Colonic mucosa (tissue), 4 donors: ENCODE data around the gene SERPINB10. TPM values are rescaled to one million over a fixed set of nuclear protein-coding genes. Genes with fewer than 3 reads are reported as not detected.

Experiments used
- DNase-seq: peaks from one replicate; pipeline ENCODE4 v3.0.0-alpha.2; 2020
- H3K27ac ChIP-seq: fragments of 200-600 bp; one replicate; pipeline ENCODE4 v1.8.0; 2021
- H3K27me3 ChIP-seq: fragments of 200-600 bp; one replicate; pipeline ENCODE4 v1.8.0; 2021
- H3K36me3 ChIP-seq: fragments of 200-600 bp; one replicate; pipeline ENCODE4 v1.8.0; 2021
- H3K4me1 ChIP-seq: fragments of 200-600 bp; one replicate; pipeline ENCODE4 v1.8.0; 2021; ENCODE audit warnings: mild to moderate bottlenecking
- H3K4me3 ChIP-seq: fragments of 200-600 bp; one replicate; pipeline ENCODE4 v1.8.0; 2021
- H3K9ac ChIP-seq, 2 donors: one replicate each; pipeline ENCODE4 v1.7.0; 2013; ENCODE audit warnings: control low read depth in 2 of 2, low read depth in 2 of 2, low read length in 2 of 2
- H3K9me3 ChIP-seq: fragments of 200-600 bp; one replicate; pipeline ENCODE4 v1.8.0; 2021
- CTCF ChIP-seq: fragments of 200-600 bp; IDR thresholded peaks from one replicate; pipeline ENCODE4 v1.8.0; 2022; ENCODE audit warnings: antibody characterized with exemption, mild to moderate bottlenecking
- intact Hi-C: fragments of 100-400 bp; cut with DNase I; formaldehyde crosslinking; loops from one replicate; pipeline ENCODE4 v1.14.1; 2022
- total RNA-seq, 2 donors: library from RNA; stranded (reverse); fragmentation: NEBNext Ultra II Directional in 1 of 2; extraction: Animal tissue kit (Norgen Biotek cat#: 25700) in 1 of 2; gene quantifications; one replicate each; pipeline ENCODE4 v1.2.1, GENCODE V29; 2021
- donor health status: healthy.
- donor health status: DM: no; HTN: no; CAD: no.
- donor health status: DM: no; HTN: no; CAD: no.

The SERPINB10 gene
- total RNA-seq, 2 donors from 2014 or later: not detected

GRCh38 chr18:63887424-63887823 lies 20.3 kb upstream of the SERPINB10 start, which contains the start of gene SERPINB2:
Gene SERPINB2 (plus strand): TSS chr18:63887705. CDS start chr18:63891445, 3,740 bp downstream.
- Histone ChIP-seq H3K9ac (no peak within 1 kb of the TSS), H3K36me3 (no peaks in the 10 kb centered on the region), H3K9me3 (no peaks in the 10 kb centered on the region), H3K4me1 (no peaks in the 10 kb centered on the region), H3K27ac (no peak within 1 kb of the TSS), H3K27me3 (no peaks in the 10 kb centered on the region), H3K4me3 (no peak within 1 kb of the TSS)
- no peak for TF ChIP-seq CTCF
- intact Hi-C loops: no loop called here
- DNase-seq: no peak

GRCh38 chr18:63888470-63889190 lies 19.1 kb upstream of the SERPINB10 start:
- H3K4me3 ChIP-seq: no peak overlapping the region
- intact Hi-C loops: no loop called here
- no peak for TF ChIP-seq CTCF
- no peaks in the 10 kb centered on the region for H3K4me1 ChIP-seq
- no peaks in the 10 kb centered on the region for H3K9me3 ChIP-seq
- no peak for DNase-seq
- no peak overlapping the region for H3K9ac ChIP-seq
- no peaks in the 10 kb centered on the region for H3K36me3 ChIP-seq
- H3K27ac ChIP-seq: no peak overlapping the region
- H3K27me3 ChIP-seq: no peaks in the 10 kb centered on the region

GRCh38 chr18:63889626-63890025 lies 18.1 kb upstream of the SERPINB10 start:
- Histone ChIP-seq H3K36me3 (no peaks in the 10 kb centered on the region), H3K4me1 (no peaks in the 10 kb centered on the region), H3K4me3 (no peak overlapping the region), H3K27me3 (no peaks in the 10 kb centered on the region), H3K9me3 (no peaks in the 10 kb centered on the region), H3K9ac (no peak overlapping the region), H3K27ac (no peak overlapping the region)
- intact Hi-C loops: loop anchor here (10.0 kb wide), 1 partner anchor 105 kb away; no protein-coding TSS in a partner anchor
- no peak for TF ChIP-seq CTCF
- DNase-seq: no peak

GRCh38 chr18:63890237-63890949 lies 17.4 kb upstream of the SERPINB10 start:
- intact Hi-C loops: loop anchor here (10.0 kb wide), 1 partner anchor 104 kb away; no protein-coding TSS in a partner anchor
- no peaks in the 10 kb centered on the region for H3K36me3 ChIP-seq
- no peaks in the 10 kb centered on the region for H3K27me3 ChIP-seq
- H3K4me3 ChIP-seq: no peak overlapping the region
- no peak overlapping the region for H3K9ac ChIP-seq
- no peaks in the 10 kb centered on the region for H3K9me3 ChIP-seq
- H3K4me1 ChIP-seq: no peaks in the 10 kb centered on the region
- no peak overlapping the region for H3K27ac ChIP-seq
- no peak for DNase-seq
- no peak for TF ChIP-seq CTCF

DNA sequence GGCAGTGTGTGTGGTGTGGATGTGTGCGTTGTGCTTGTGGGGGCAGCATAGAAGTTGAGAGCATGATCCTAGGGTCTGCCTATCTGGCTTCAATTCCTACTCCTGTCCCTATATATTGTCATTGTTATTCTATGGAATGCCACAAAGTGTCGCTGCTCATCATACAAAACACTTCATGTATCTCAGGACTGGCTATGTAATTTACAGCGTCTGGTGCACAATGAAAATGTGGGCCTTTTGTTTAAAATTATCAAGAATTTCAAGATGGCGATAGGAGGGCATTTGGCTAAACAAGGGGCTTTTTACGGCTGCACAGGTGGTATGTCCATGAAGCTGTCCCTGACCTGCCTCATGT lies 16.8 kb upstream of the SERPINB10 start:
- no peaks in the 10 kb centered on the region for H3K9me3 ChIP-seq
- no peaks in the 10 kb centered on the region for H3K4me1 ChIP-seq
- H3K9ac ChIP-seq: no peak overlapping the region
- DNase-seq: no peak
- TF ChIP-seq CTCF: no peak
- no peaks in the 10 kb centered on the region for H3K27me3 ChIP-seq
- intact Hi-C loops: loop anchor here (10.0 kb wide), 1 partner anchor 104 kb away; no protein-coding TSS in a partner anchor
- H3K27ac ChIP-seq: no peak overlapping the region
- no peaks in the 10 kb centered on the region for H3K36me3 ChIP-seq
- H3K4me3 ChIP-seq: no peak overlapping the region
